GM18873 (cell line): ENCODE measurements around the gene LY6G5C.

ENCODE experiments used
- ATAC-seq: cut with Tn5 transposase; IDR thresholded peaks from one replicate; pipeline ENCODE4 v1.9.1; 2021; ENCODE audit warnings: mild to moderate bottlenecking, moderate library complexity, moderate number of reproducible peaks; ENCODE audit not compliant: unreplicated experiment, low FRiP score

LY6G5C gene

DNA sequence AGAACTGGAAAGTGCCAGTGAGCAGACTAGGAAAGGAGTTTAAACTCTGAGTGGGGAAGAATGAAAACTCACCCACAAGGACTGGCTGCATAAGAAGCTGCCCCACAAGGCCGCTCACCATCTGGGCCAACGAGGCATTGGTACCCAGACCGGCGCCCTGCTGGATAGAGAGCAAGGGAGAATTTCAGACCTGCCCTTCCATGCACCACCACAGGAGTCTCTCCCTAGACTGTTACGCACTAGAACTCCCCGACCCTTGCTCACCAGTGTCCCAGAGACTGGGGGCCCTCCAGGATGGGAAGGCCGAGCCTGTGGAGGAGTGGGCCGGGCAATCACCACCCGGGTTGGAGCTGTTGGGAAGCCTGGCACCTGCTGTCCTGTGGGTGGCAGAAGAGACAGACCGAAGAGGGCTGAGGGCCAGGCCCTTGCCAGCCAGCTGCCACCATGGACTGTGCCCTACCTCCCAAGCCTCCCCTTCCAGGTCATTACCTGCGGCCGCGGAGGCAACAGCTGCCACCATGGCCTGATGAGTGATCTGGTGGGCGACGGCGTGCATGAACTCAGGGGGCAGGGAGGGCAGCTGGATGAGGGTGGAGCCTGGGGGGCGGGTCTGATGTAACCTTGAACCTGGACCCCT lies 36.9 kb downstream of the LY6G5C start:
- ATAC-seq: no peak

GRCh38 chr6:31642798-31643570 lies 37.9 kb downstream of the LY6G5C start:
- no peak for ATAC-seq

- ATAC-seq: no peak
Observed at GRCh38 chr6:31641370-31641769, 39.5 kb downstream of the LY6G5C start.

- no peak for ATAC-seq
Observed at GRCh38 chr6:31640612-31641011, 40.3 kb downstream of the LY6G5C start.

- ATAC-seq: no peak
Observed at GRCh38 chr6:31639449-31639861, 41.4 kb downstream of the LY6G5C start.

GRCh38 chr6:31639043-31639442 lies 41.8 kb downstream of the LY6G5C start:
- ATAC-seq: no peak

GRCh38 chr6:31636698-31637596 lies 43.9 kb downstream of the LY6G5C start:
- no peak for ATAC-seq

- ATAC-seq: no peak
Observed at GRCh38 chr6:31634969-31635575, 45.8 kb downstream of the LY6G5C start.

- ATAC-seq: no peak
Observed at GRCh38 chr6:31634131-31634530, 46.7 kb downstream of the LY6G5C start.

DNA sequence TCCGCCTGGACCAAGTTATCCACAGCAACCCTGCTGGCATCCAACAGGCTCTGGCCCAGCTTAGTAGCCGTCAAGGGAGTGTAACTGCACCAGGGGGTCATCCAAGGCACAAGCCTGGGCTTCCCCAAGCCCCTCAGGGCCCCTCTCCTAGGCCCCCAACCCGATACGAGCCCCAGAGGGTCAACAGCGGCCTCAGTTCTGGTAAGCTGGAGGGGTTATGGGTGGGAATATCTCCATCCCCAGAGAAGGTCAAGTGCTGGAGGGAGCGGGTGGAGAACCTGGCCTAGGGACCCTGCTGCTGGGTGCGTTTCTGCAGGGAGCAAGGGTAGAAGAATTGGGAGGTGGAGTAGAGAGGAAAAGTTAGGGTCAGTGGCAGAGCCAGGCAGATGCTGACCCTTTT lies 47.4 kb downstream of the LY6G5C start:
- ATAC-seq: no peak

DNA sequence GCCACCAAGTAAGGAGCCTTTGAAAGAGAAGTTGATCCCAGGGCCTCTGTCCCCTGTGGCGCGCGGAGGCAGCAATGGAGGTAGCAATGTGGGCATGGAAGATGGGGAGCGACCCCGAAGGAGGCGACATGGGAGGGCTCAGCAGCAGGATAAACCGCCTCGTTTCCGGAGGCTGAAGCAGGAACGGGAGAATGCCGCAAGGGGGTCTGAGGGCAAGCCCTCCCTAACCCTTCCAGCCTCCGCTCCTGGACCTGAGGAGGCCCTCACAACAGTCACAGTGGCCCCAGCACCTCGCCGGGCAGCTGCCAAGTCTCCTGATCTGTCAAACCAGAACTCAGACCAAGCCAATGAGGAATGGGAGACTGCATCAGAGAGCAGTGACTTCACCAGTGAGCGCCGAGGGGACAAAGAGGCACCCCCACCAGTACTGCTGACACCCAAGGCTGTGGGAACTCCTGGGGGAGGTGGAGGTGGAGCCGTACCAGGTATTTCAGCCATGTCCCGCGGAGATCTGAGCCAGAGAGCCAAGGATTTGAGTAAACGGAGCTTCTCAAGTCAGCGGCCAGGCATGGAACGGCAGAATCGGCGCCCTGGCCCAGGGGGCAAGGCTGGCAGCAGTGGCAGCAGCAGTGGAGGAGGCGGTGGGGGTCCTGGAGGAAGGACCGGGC lies 48.5 kb downstream of the LY6G5C start:
- ATAC-seq: no peak

DNA sequence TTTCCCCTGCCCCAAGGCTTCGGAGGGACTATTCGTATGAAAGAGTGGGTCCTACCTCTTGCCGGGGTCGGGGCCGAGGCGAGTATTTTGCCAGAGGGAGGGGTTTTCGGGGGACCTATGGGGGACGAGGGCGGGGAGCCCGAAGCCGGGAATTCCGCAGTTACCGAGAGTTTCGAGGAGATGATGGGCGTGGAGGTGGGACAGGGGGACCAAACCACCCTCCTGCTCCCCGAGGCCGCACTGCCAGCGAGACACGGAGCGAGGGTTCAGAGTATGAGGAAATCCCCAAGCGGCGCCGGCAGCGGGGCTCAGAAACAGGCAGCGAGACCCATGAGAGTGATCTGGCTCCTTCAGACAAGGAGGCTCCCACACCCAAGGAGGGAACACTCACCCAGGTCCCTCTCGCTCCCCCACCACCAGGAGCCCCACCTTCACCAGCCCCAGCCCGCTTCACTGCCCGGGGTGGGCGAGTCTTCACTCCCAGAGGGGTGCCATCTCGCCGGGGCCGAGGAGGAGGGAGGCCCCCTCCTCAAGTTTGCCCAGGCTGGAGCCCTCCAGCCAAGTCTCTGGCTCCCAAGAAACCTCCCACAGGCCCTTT lies 49.1 kb downstream of the LY6G5C start:
- no peak for ATAC-seq

DNA sequence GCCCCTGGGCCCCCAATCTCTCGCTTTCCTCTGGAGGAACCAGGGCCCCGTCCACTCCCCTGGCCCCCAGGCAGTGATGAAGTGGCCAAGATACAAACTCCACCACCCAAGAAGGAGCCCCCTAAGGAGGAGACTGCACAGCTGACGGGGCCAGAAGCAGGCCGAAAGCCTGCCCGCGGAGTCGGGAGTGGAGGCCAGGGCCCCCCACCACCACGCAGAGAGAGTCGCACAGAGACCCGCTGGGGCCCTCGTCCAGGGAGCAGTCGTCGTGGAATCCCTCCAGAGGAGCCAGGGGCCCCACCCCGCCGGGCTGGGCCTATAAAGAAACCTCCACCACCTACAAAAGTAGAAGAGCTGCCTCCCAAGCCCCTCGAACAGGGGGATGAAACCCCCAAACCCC lies 49.7 kb downstream of the LY6G5C start:
- ATAC-seq: no peak

DNA sequence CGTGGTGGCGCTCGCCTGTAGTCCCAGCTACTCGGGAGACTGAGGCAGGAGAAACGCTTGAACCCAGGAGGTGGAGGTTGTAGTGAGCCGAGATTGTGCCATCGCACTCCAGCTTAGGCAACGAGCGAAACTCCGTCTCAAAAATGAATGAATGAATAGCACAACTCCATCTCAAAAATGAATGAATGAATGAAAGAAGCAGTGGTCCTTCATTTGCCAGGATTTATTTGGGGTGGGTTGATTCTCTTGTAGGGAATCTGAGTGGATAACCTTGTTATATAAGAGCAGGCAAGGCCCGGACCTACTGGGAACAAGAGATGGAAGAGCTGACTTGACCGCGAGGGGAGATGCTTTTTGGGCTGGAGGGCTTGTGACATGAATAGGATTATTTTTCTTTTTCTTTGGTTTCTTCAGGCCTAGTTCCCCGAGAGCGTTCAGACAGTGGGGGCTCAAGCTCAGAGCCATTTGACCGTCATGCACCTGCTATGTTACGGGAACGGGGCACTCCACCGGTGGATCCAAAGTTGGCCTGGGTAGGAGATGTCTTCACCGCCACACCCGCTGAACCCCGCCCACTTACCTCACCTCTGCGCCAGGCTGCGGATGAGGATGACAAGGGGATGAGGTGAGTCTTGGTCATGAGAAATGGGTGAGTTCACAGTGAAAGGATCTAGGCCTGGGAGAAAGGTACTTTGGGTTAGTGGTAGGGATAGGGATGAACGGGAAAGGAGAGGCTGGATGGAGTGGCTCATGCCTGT lies 50.5 kb downstream of the LY6G5C start:
- ATAC-seq: no peak

- no peak for ATAC-seq
Observed at GRCh38 chr6:31629014-31629413, 51.9 kb downstream of the LY6G5C start.

GRCh38 chr6:31627690-31628287 lies 53.1 kb downstream of the LY6G5C start:
- ATAC-seq: no peak

DNA sequence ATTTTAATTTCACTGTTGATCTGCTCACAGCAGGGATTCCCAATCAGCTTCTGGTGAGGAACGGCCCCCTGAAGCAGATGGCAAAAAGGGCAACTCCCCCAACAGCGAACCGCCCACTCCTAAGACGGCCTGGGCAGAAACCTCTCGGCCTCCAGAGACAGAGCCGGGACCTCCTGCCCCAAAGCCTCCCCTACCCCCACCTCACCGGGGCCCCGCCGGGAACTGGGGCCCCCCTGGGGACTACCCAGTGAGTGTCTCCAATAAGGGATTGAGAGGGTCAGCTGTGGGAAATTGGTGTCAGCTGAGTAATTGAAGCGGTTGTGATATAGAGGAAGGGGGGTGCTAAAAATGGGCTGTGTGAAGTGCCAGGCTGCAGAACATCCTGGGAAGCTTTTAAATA lies 53.9 kb downstream of the LY6G5C start:
- ATAC-seq: no peak
